ENCODE results near the gene RBMS3.

DNA sequence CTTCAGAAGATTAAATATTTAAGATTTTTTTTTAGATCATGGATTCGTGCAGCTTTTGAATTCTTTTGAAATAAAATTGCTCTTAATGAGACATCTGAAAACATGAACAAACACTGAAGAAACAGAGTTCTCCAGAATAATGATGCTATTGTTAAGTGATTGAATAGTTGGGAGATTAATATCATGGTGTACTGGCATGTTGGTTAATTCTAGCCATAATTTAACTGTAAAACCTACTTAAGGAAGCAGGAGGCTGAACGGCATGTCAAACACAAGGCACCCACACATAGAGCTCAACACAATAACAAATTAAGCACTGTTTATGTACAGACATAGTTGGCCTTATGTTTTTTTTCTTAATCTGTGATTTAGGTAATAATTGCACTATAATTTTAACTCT lies 185.6 kb downstream of the RBMS3 start:
- TF ChIP-seq, protein P1, sequence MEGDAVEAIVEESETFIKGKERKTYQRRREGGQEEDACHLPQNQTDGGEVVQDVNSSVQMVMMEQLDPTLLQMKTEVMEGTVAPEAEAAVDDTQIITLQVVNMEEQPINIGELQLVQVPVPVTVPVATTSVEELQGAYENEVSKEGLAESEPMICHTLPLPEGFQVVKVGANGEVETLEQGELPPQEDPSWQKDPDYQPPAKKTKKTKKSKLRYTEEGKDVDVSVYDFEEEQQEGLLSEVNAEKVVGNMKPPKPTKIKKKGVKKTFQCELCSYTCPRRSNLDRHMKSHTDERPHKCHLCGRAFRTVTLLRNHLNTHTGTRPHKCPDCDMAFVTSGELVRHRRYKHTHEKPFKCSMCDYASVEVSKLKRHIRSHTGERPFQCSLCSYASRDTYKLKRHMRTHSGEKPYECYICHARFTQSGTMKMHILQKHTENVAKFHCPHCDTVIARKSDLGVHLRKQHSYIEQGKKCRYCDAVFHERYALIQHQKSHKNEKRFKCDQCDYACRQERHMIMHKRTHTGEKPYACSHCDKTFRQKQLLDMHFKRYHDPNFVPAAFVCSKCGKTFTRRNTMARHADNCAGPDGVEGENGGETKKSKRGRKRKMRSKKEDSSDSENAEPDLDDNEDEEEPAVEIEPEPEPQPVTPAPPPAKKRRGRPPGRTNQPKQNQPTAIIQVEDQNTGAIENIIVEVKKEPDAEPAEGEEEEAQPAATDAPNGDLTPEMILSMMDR (conservative IDR thresholded peaks at IDR 0.05; ENCODE audit: low read length) = no peak
- TF ChIP-seq EZH2phosphoT487 (IDR thresholded peaks at IDR 0.05; ENCODE audit: borderline replicate concordance, low read depth, low read length) = no peak

Data from OCI-LY7 (cell line).